AG09319 (cell line): Measurements from ENCODE around the gene ARFGAP1.

Experiments
- DNase-seq: peaks from one replicate; pipeline ENCODE4 v3.0.0-alpha.2; 2010; ENCODE audit warnings: low read depth; ENCODE audit errors: extremely low read depth
- CTCF ChIP-seq: IDR thresholded peaks from 2 replicates; pipeline ENCODE4 v1.5.1; 2011; ENCODE audit warnings: low read depth, mild to moderate bottlenecking, inconsistent platforms, low read length, moderate library complexity

Gene ARFGAP1

GRCh38 chr20:63255931-63256704, 16.5 kb upstream of the ARFGAP1 start:
- DNase-seq, result no peak
- no peak for TF ChIP-seq CTCF

- no peak for TF ChIP-seq CTCF
These were observed 15.7 kb upstream of the ARFGAP1 start for GRCh38 chr20:63256954-63257353.

GRCh38 chr20:63257629-63258028, 15.0 kb upstream of the ARFGAP1 start:
- no peak for DNase-seq
- TF ChIP-seq CTCF, result no peak

More at GRCh38 chr20:63256954-63257353, 15.7 kb upstream of the ARFGAP1 start:
- no peak for DNase-seq

GRCh38 chr20:63258781-63259180, 13.8 kb upstream of the ARFGAP1 start:
- no peak for TF ChIP-seq CTCF
- DNase-seq, result no peak

- DNase-seq, result no peak
- TF ChIP-seq CTCF, result no peak
These were observed 12.7 kb upstream of the ARFGAP1 start for GRCh38 chr20:63259734-63260460.

- TF ChIP-seq CTCF, result no peak
- no peak for DNase-seq
These were observed 12.1 kb upstream of the ARFGAP1 start for GRCh38 chr20:63260521-63260920.
